ENCODE data around the gene ABCC3. TPM values are rescaled to one million over a fixed set of nuclear protein-coding genes. Genes with fewer than 3 reads are reported as not detected.
"Not testable (repeated sequence)": the region's sequence is repeated elsewhere in the genome, so short reads cannot be mapped to it uniquely, and the experiment has no call there.

ABCC3 gene
- total RNA-seq, 1 donor from 2014 or later, result 5.9 TPM

GRCh38 chr17:50708050-50709000, 73.6 kb downstream of the ABCC3 start:
- DNase-seq, result peak; percentile 45

DNA sequence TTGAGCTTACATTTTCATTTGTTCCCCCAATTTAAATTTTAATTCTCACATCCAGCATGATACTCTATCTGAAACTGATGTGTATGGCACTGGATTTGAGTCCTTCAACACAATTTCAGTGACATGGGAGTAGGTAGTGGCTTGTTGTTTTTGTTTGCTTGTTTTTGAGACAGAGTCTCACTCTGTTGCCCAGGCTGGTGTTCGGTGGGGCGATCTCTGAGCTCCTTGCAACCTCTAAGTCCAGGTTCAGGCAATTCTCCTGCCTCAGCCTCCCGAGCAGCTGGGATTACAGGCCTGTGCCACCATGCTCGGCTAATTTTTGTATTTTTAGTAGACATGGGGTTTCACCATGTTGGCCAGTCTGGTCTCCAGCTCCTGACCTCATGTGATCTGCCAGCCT, 74.4 kb downstream of the ABCC3 start:
- DNase-seq, result not testable (repeated sequence)

DNA sequence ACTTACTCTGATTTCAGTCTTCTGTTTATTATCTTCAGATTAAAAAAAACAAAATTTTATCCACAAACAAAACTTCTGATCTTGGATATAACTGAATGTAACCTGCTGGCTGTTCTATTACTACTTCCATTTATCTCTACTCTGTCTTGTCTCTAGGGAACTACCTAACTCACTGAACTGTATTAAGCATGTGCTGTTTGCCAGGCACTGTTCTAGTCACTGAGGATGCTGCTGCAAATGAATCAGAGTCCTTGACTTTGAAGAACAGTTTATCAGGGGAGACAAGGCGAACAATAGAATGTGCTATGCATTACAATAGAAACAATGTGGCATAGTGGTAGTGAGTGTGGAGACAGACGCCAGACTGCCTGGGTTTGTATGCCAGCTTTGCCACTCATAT, 75.3 kb downstream of the ABCC3 start:
- DNase-seq, result no peak

GRCh38 chr17:50710650-50711049, 76.0 kb downstream of the ABCC3 start:
- DNase-seq, result no peak

DNA sequence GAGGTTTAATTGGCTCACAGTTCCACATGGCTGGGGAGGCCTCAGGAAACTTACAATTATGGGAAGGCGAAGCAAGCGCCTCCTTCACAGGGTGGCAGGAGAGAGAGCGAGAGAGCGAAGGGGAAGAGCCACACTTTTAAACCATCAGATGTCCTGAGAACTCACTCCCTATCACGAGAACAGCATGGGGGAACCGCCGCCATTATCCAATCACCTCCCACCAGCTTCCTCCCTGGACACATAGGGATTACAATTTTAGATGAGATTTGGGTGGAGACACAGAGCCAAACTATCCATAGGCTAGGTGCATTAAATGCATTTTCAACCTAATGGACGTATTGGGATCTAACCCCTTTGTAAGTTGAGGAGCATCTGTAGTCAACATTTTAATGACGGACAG, 78.0 kb downstream of the ABCC3 start:
- no peak for DNase-seq

GRCh38 chr17:50715471-50715870, 80.8 kb downstream of the ABCC3 start:
- no peak for DNase-seq

GRCh38 chr17:50719144-50719923, 84.7 kb downstream of the ABCC3 start, which contains the start of gene LUC7L3:
TSS of gene LUC7L3 (plus strand) at chr17:50719603. CDS start at chr17:50719733, 130 bp downstream.
- peak; percentile 91 for DNase-seq

DNA sequence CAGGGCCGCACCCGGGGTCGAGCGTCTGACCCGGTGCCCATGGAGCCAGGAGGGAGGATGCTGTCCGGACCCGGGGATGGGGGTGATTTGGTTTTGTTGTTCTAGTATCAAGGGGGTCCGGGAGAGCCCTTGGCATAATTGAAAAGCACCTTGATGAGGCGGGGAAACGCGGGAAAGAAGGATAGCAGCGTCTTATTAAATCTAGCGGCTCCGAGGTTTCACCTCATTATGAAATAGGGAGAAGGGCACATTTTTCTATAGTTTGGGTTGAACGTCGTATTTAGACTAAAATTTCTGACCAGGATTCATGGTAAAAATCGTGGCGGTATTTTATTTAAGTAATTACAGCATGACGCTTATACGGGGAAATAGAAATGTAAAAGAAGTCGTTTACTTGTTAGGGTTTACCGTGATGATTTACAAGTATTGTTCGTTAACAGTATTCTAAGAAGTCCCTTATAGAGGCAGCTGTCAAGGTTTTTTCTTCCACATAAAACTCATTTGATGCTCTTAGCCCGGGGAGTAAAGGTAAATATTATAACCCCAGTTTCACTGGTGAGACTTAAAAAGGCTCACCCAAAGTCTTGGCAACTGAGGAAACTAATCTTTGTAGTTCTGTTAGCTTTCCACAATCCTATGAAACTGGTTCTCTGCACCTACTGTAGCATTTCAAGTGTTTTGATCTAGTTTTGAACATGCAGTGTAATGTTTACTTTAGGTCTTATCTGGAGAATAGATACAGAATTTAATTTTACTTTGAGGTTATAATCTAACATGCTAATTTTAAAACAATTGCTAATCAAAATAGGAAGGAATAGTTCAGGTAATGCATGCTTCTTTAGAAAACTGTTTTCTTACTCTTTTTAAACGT, 85.5 kb downstream of the ABCC3 start:
- no peak for DNase-seq

- no peak for DNase-seq
Observed at GRCh38 chr17:50721194-50722010, 86.7 kb downstream of the ABCC3 start.

DNA sequence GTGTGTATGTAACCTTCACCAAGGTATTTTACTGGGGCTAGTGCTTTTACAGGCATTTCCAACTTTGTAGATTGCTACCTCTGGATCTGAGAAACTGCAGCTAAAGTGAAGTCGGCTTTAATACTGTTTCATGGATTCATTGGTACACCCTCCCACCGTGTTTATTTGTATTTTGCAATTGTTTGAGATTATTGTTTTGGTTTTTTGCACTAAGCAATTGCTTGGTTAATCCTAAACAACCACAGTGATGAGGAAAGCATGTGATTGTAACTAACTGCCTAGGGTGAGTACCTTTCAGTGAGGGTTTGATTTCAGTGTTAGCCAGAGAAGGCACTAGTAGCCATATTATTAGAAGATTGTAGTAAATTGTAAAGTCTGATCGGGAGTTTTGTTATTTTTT, 88.1 kb downstream of the ABCC3 start:
- DNase-seq, result no peak

DNA sequence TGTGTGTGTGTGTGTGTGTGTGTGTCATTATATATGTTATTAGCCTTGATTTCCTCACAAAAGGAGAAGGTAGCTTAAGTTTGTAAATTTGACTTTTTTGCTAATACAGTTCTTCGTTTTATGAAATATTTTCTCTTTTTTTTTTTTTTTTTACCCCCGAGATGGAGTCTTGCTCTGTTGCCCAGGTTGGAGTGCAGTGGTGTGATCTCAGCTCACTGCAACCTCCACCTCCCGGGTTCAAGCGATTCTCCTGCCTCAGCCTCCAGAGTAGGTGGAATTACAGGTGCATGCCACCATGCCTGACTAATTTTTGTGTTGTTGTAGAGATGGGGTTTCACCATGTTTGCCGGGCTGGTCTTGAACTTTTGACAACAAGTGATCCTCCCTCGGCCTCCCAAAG, 89.9 kb downstream of the ABCC3 start:
- DNase-seq, result not testable (repeated sequence)

GRCh38 chr17:50725769-50726655, 91.3 kb downstream of the ABCC3 start:
- no peak for DNase-seq

GRCh38 chr17:50728112-50728429, 93.4 kb downstream of the ABCC3 start:
- no peak for DNase-seq

GRCh38 chr17:50728881-50729765, 94.4 kb downstream of the ABCC3 start:
- no peak for DNase-seq

- no peak for DNase-seq
Observed at GRCh38 chr17:50731575-50732460, 97.1 kb downstream of the ABCC3 start.

DNA sequence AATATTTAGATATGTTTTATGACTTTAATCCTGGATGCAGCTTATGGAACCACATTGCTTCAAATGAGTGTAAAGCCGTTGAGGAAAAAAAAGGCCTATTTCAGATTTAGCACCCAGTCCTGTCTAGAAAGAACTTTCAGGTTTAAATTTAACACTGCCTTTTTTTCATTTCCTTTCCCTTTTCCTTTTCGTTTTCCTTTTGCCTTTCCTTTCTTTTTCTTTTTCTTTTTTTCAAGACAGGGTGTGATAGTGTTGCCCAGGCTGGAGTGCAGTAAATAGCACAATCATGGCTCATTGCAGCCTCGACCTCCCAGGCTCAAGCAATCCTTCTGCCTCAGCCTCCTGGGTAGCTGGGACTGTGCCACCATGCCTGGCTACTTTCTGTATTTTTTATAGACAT, 100.6 kb downstream of the ABCC3 start:
- DNase-seq, result no peak

GRCh38 chr17:50737118-50737698, 102.5 kb downstream of the ABCC3 start:
- DNase-seq, result no peak

DNA sequence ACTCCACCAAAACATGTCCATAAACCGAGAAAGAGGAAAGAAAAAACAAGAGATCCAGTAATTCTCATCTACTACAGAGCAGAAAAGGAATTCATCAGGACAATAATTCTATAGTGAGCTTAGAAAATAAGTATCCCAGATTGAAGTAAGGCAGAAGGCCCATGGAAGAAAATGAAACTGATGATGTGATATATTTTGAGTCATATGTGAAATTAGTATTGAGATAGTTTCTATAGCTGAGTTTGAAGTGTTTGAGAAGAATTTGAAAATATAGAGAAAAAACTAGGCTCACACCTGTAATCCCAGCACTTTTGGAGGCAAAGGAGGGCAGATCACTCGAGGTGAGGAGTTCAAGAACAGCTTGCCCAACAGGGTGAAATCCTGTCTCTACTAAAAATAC, 104.4 kb downstream of the ABCC3 start:
- DNase-seq, result no peak
